Measurements from ENCODE around the gene NANOS3. TPM values are rescaled to one million over a fixed set of nuclear protein-coding genes. Genes with fewer than 3 reads are reported as not detected.

NANOS3 gene
- polyA plus RNA-seq, 1 experiment = 0.20 TPM

DNA sequence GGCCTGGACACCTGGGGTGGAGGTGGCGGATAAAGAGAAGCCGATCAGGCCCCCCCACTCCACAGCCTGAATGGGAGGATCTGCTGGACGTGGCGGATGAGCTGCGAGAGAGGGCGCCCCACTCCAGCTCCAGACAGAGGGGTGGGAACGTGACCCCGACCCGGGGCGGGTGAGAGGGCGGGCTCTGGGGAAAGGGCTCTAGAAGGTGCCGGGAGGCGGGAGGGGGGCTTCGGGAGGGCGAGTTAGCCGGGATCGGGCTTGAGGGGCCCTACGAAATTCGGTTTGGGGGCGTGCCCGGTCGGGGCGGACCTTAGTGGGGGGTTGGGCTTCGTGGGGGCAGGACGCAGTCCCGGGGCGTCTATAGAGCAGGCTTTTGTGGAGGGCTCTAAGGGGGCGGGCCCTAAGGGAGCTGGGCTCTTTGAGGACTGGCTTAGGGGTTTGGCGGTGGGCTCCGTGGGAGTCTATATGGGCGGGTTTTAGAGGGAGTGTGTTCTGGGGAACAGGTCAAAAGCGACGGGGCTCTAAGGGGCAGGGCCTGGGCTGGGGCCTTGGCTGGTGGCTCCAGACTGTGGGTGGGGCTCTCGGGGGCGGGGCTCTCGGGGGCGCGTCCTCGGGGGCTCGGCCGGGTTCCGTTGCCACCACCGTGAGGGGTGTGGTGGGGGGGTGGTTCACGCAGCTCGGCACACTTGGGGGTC lies 4.1 kb upstream of the NANOS3 start:
- Histone ChIP-seq H3K36me3 (ENCODE audit: control insufficient read depth, insufficient read depth, low read length) (no peaks in the 10 kb centered on the region), H3K27me3 (ENCODE audit: control insufficient read depth, insufficient read depth, low read length) (no peaks in the 10 kb centered on the region), H3K4me3 (ENCODE audit: low read depth, low read length) (peak overlapping the region; percentile 19)
- no peak for DNase-seq (ENCODE audit: low read depth)
- ChIA-PET CTCF (interaction anchor here (1.0 to 2.8 kb wide), 3 partner anchors 10 to 206 kb away, joined by 3 to 7 read pairs (median 4); no protein-coding TSS in a partner anchor), POLR2A (interaction anchor here (0.5 to 0.6 kb wide), 3 partner anchors 19 to 33 kb away, joined by 3 to 9 read pairs (median 6); no protein-coding TSS in a partner anchor)
- TF ChIP-seq, protein P1, sequence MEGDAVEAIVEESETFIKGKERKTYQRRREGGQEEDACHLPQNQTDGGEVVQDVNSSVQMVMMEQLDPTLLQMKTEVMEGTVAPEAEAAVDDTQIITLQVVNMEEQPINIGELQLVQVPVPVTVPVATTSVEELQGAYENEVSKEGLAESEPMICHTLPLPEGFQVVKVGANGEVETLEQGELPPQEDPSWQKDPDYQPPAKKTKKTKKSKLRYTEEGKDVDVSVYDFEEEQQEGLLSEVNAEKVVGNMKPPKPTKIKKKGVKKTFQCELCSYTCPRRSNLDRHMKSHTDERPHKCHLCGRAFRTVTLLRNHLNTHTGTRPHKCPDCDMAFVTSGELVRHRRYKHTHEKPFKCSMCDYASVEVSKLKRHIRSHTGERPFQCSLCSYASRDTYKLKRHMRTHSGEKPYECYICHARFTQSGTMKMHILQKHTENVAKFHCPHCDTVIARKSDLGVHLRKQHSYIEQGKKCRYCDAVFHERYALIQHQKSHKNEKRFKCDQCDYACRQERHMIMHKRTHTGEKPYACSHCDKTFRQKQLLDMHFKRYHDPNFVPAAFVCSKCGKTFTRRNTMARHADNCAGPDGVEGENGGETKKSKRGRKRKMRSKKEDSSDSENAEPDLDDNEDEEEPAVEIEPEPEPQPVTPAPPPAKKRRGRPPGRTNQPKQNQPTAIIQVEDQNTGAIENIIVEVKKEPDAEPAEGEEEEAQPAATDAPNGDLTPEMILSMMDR (IDR thresholded peaks at IDR 0.05; ENCODE audit: insufficient read depth, low read depth, low read length) = peak; percentile 40

DNA sequence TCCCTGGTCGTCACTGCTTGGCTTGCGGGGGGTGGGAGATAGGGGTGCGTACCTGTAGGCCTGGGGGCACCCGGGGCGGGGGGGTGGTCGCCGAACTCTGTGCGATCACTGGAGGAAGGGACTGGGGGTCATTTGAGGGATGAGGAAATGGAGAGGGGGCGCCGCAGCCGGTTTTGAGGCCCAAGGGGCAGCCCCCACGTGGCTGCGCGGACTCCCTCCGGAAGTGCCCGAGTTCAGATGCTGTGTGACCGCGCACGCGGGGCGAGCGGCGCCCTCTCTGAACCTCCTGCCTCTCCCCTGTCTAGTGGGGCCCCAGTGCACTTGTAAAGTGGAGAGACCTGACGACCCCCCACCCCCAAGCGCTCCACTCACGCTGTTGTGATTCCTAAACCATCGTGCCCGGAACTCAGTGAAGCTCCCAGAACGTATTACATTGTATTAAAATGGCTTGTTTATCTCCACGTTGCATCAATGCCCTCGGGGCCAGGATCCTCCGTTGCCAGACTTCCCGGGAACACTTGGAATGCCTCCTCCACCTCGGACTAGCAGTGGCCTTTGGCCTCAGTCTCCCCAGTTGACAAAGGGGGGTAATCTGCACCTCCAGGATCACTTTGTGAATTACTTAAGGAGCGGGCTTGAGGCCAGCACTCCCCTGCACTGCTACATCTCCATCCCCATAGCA lies 3.0 kb upstream of the NANOS3 start:
- Histone ChIP-seq H3K36me3 (ENCODE audit: control insufficient read depth, insufficient read depth, low read length) (no peaks in the 10 kb centered on the region), H3K27me3 (ENCODE audit: control insufficient read depth, insufficient read depth, low read length) (no peaks in the 10 kb centered on the region), H3K4me3 (ENCODE audit: low read depth, low read length) (no peak overlapping the region)
- POLR2A ChIA-PET = no interaction called here
- TF ChIP-seq, protein P1 (IDR thresholded peaks at IDR 0.05; ENCODE audit: insufficient read depth, low read depth, low read length) = no peak
- CTCF ChIA-PET = interaction anchor here (1.0 to 1.7 kb wide), 5 partner anchors 12 to 197 kb away, joined by 3 to 5 read pairs (median 4); no protein-coding TSS in a partner anchor
- no peak for DNase-seq (ENCODE audit: low read depth)

- no peaks in the 10 kb centered on the region for H3K27me3 ChIP-seq (ENCODE audit: control insufficient read depth, insufficient read depth, low read length)
- H3K4me3 ChIP-seq (ENCODE audit: low read depth, low read length) = no peak overlapping the region
- H3K36me3 ChIP-seq (ENCODE audit: control insufficient read depth, insufficient read depth, low read length) = no peaks in the 10 kb centered on the region
- ChIA-PET CTCF (interaction anchor here (0.7 to 1.5 kb wide), 7 partner anchors 156 to 206 kb away, joined by 3 to 5 read pairs (median 3); partner anchors contain the start of gene IL27RA), POLR2A (no interaction called here)
- TF ChIP-seq, protein P1 (IDR thresholded peaks at IDR 0.05; ENCODE audit: insufficient read depth, low read depth, low read length) = no peak
- DNase-seq (ENCODE audit: low read depth) = no peak
These were observed 1.1 kb upstream of the NANOS3 start for GRCh38 chr19:13875824-13876223.

DNA sequence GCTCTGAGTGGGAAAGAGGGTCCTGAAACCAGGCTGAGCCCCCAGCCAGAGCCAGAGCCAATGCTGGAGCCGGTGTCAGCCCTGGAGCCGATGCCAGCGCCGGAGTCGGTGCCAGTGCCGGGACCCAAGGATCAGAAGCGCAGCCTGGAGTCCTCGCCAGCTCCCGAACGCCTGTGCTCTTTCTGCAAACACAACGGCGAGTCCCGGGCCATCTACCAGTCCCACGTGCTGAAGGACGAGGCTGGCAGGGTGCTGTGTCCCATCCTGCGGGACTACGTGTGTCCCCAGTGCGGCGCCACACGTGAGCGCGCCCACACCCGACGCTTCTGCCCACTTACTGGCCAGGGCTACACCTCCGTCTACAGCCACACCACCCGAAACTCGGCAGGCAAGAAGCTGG lies 369 bp downstream of the NANOS3 start:
- no peak overlapping the region for H3K4me3 ChIP-seq (ENCODE audit: low read depth, low read length)
- ChIA-PET CTCF (interaction anchor here (0.5 to 6.3 kb wide), 4 partner anchors 195 to 263 kb away, joined by 3 to 89 read pairs (median 4); partner anchors contain the start of genes ASF1B and MISP3), POLR2A (no interaction called here)
- no peaks in the 10 kb centered on the region for H3K27me3 ChIP-seq (ENCODE audit: control insufficient read depth, insufficient read depth, low read length)
- no peaks in the 10 kb centered on the region for H3K36me3 ChIP-seq (ENCODE audit: control insufficient read depth, insufficient read depth, low read length)
- no peak for DNase-seq (ENCODE audit: low read depth)
- TF ChIP-seq, protein P1 (IDR thresholded peaks at IDR 0.05; ENCODE audit: insufficient read depth, low read depth, low read length) = no peak
